NCI-H748 (cell line): ENCODE measurements around the gene HECW1.
"Not testable (repeated sequence)": the region's sequence is repeated elsewhere in the genome, so short reads cannot be mapped to it uniquely, and the experiment has no call there.

Source experiments
- DNase-seq: peaks from one replicate; lab custom pipeline; 2025; ENCODE audit not compliant: unreplicated experiment; lab: John Stamatoyannopoulos, UW

The HECW1 gene

GRCh38 chr7:43201912-43202311 lies 89.5 kb downstream of the HECW1 start:
- no peak for DNase-seq

- no peak for DNase-seq
Observed at GRCh38 chr7:43204081-43204480, 91.6 kb downstream of the HECW1 start.

- DNase-seq, result no peak
Observed at GRCh38 chr7:43205171-43205795, 92.8 kb downstream of the HECW1 start.

- DNase-seq, result no peak
Observed at GRCh38 chr7:43208242-43208641, 95.8 kb downstream of the HECW1 start.

- DNase-seq, result not testable (repeated sequence)
Observed at GRCh38 chr7:43210539-43210938, 98.1 kb downstream of the HECW1 start.

GRCh38 chr7:43211286-43211685 lies 98.8 kb downstream of the HECW1 start:
- DNase-seq, result no peak

- DNase-seq, result no peak
Observed at GRCh38 chr7:43211693-43212092, 99.2 kb downstream of the HECW1 start.

GRCh38 chr7:43212921-43213320 lies 100.5 kb downstream of the HECW1 start:
- DNase-seq, result no peak

GRCh38 chr7:43215061-43215460 lies 102.6 kb downstream of the HECW1 start:
- DNase-seq, result no peak

GRCh38 chr7:43217055-43217454 lies 104.6 kb downstream of the HECW1 start:
- DNase-seq, result no peak

GRCh38 chr7:43218901-43219300 lies 106.5 kb downstream of the HECW1 start:
- DNase-seq, result not testable (repeated sequence)

- no peak for DNase-seq
Observed at GRCh38 chr7:43220250-43220649, 107.8 kb downstream of the HECW1 start.

GRCh38 chr7:43220742-43221141 lies 108.3 kb downstream of the HECW1 start:
- DNase-seq, result no peak

- DNase-seq, result no peak
Observed at GRCh38 chr7:43229801-43230200, 117.4 kb downstream of the HECW1 start.

- DNase-seq, result no peak
Observed at GRCh38 chr7:43232366-43232765, 119.9 kb downstream of the HECW1 start.

GRCh38 chr7:43234073-43234472 lies 121.6 kb downstream of the HECW1 start:
- no peak for DNase-seq

- DNase-seq, result no peak
Observed at GRCh38 chr7:43234968-43235367, 122.5 kb downstream of the HECW1 start.

- DNase-seq, result no peak
Observed at GRCh38 chr7:43240565-43240964, 128.1 kb downstream of the HECW1 start.

- no peak for DNase-seq
Observed at GRCh38 chr7:43242628-43243255, 130.3 kb downstream of the HECW1 start.

- DNase-seq, result no peak
Observed at GRCh38 chr7:43244232-43244631, 131.8 kb downstream of the HECW1 start.

- DNase-seq, result no peak
Observed at GRCh38 chr7:43244784-43245183, 132.3 kb downstream of the HECW1 start.

- DNase-seq, result no peak
Observed at GRCh38 chr7:43247757-43248156, 135.3 kb downstream of the HECW1 start.

GRCh38 chr7:43248553-43248952 lies 136.1 kb downstream of the HECW1 start:
- DNase-seq, result no peak
